GM15510 (cell line): ENCODE measurements around the gene GNAO1.

Source experiments
- POLR2A ChIP-seq: IDR thresholded peaks from 3 replicates; pipeline ENCODE4 v1.6.1; 2011; ENCODE audit warnings: borderline replicate concordance; ENCODE audit not compliant: insufficient read length; ENCODE audit errors: extremely low read depth

The GNAO1 gene

GRCh38 chr16:56341656-56342399 is 150.5 kb downstream of the GNAO1 start:
- no peak for TF ChIP-seq POLR2A

GRCh38 chr16:56343661-56344517 is 152.6 kb downstream of the GNAO1 start:
- no peak for TF ChIP-seq POLR2A

GRCh38 chr16:56344518-56345405 is 153.5 kb downstream of the GNAO1 start:
- no peak for TF ChIP-seq POLR2A

- TF ChIP-seq POLR2A, result no peak
These were observed 154.2 kb downstream of the GNAO1 start for GRCh38 chr16:56345406-56346050.

GRCh38 chr16:56346131-56346890 is 155.0 kb downstream of the GNAO1 start:
- no peak for TF ChIP-seq POLR2A

GRCh38 chr16:56347166-56347565 is 155.9 kb downstream of the GNAO1 start:
- TF ChIP-seq POLR2A, result no peak

- no peak for TF ChIP-seq POLR2A
These were observed 156.4 kb downstream of the GNAO1 start for GRCh38 chr16:56347670-56348069.

GRCh38 chr16:56348168-56349085 is 157.1 kb downstream of the GNAO1 start:
- TF ChIP-seq POLR2A, result no peak

GRCh38 chr16:56349086-56349415 is 157.8 kb downstream of the GNAO1 start:
- TF ChIP-seq POLR2A, result no peak

GRCh38 chr16:56349711-56350161 is 158.4 kb downstream of the GNAO1 start:
- TF ChIP-seq POLR2A, result no peak

- TF ChIP-seq POLR2A, result no peak
These were observed 159.5 kb downstream of the GNAO1 start for GRCh38 chr16:56350491-56351405.

GRCh38 chr16:56351481-56351880 is 160.2 kb downstream of the GNAO1 start:
- no peak for TF ChIP-seq POLR2A
